ENCODE data around the gene PPM1N.

Gene PPM1N

GRCh38 chr19:45528744-45529419, 30.6 kb downstream of the PPM1N start:
- DNase-seq (ENCODE audit: low read depth in 2 of 2) = no peak

GRCh38 chr19:45529420-45529785, 31.2 kb downstream of the PPM1N start:
- no peak for DNase-seq (ENCODE audit: low read depth in 2 of 2)

GRCh38 chr19:45531349-45531748, 33.1 kb downstream of the PPM1N start:
- DNase-seq (ENCODE audit: low read depth in 2 of 2) = no peak

- DNase-seq (ENCODE audit: low read depth in 2 of 2) = no peak
Measured at GRCh38 chr19:45539459-45539858, 41.2 kb downstream of the PPM1N start.

- no peak for DNase-seq (ENCODE audit: low read depth in 2 of 2)
Measured at GRCh38 chr19:45542234-45542668, 44.0 kb downstream of the PPM1N start.

- DNase-seq (ENCODE audit: low read depth in 2 of 2) = no peak
Measured at GRCh38 chr19:45547211-45547770, 49.0 kb downstream of the PPM1N start.

GRCh38 chr19:45547965-45548609, 49.8 kb downstream of the PPM1N start:
- no peak for DNase-seq (ENCODE audit: low read depth in 2 of 2)
